DMS79 treated with DMSO at 0.1 percent for 48 hours (cell line): ENCODE results near the gene SDF4.

Experiments used
- DNase-seq: peaks from one replicate; lab custom pipeline; 2025; lab: John Stamatoyannopoulos, UW

The SDF4 gene

DNA sequence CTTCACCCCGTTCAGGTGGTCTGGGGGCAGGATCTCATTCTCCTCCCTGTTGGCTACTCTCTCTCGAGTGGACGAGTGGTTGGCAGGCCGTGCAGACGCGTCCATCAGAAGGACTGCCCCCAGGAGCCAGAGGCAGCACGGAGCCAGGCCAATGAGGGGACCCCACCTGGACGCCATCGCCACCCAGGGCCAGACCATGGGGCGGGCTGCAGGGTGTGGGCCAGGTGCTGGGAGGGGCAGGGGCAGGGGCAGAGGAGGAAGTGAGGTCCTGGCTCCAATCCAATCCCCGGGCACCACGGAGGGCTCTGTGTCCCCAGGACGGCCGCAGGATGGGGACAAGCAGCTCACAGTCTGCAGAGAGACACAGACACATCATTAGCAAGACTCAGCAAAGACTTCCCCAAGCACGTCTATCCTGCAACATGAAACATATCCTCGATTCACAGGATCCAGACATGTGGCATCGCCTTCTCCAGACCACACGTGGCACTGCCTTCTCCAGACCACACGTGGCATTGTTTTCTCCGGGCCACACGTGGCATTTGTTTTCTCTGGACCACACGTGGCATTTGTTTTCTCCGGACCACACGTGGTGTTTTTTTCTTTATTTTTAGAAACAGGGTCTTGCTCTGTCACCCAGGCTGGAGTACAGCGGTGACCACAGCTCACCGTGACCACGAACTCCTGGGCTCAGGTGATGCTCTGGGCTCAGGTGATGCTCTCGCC lies 3.0 kb downstream of the SDF4 start:
- no peak for DNase-seq

DNA sequence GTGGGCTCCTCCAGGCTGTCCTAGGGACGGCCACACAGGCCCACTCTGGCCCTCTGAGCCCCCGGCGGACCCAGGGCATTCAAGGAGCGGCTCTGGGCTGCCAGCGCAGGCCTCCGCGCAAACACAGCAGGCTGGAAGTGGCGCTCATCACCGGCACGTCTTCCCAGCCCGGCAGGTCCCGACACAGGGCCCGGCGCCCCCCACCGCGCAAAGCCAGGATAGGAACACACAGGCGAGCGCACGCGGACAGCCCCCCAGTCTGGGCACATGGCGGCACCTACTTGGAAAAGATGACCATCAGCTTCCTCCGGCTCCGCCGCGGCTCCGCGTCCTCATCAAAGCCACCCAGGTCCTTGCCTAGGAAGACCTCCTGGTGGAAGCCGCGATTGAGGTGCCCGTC lies 3.6 kb downstream of the SDF4 start:
- no peak for DNase-seq

DNA sequence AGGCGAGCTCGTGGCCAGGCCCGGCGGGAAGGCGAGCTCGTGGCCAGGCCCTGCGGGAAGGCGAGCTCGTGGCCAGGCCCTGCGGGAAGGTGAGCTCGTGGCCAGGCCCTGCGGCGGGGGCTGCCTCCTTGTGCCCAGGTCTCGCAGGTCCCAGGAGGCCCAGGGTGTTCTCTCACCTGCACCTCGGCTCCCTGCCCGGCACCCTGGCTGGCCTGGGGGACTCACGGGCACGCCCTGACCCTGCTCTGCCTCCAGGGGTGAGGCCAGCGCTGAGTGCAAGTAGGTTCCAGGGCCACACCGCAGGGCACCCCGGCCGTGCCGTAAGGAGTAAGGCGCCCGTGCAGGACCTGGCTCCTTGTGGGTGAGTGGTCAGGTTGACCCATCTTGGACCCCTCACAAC lies 4.4 kb downstream of the SDF4 start:
- DNase-seq, result no peak

DNA sequence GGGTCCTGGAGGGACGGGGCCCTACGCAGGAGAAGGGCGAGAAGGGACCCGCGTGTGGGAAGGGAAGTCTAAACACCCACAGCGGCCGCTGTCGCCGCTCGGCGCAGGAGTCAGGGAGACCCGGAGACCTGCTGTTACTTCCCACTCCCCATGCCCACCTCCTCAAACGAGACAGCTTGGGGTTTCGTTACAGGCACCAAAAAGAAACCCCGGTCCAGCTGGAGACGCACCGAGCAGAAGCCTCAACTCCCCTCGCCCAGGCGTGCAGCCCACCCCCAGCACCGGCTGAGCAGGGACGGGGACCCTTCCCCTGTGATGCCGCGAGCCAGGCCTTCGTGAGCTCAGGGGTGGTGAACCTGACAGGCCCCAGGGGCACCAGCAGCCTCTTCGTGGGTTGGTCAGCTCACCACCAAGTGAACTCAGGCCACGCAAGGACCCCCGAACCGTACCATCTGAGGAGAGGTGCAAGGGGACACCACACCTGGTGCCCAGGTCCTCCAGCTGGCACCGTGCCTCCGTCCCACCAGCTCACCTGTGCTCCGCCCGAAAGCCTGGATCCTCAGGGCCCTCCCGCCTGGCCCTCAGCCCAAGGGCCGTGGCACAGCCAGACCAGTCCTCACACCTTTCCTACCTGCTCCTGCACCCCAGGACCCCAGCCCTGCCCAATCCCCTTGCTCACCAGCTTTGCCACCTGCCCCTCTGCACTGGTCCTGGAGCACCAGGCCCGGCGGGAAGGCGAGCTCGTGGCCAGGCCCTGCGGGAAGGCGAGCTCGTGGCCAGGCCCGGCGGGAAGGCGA lies 5.0 kb downstream of the SDF4 start:
- no peak for DNase-seq

DNA sequence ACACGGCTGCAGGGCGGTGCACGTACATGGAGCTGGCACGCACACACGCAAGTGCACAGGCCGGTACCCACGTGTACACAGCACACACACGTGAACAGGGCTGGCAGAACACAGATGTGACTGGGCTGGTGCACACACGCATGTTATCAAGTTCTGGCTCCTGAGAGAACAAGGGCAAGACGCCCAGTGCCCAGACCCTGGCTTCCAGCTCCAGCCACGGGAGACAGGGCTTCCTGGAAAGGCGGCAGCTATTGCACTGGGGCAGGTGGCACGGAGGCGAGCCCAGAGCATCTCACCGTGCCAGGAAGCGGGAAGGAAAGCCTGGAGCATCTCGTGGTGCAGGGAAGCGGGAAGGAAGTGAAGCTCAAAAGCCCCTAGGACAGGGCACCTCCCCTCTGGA lies 5.9 kb downstream of the SDF4 start:
- DNase-seq, result no peak

DNA sequence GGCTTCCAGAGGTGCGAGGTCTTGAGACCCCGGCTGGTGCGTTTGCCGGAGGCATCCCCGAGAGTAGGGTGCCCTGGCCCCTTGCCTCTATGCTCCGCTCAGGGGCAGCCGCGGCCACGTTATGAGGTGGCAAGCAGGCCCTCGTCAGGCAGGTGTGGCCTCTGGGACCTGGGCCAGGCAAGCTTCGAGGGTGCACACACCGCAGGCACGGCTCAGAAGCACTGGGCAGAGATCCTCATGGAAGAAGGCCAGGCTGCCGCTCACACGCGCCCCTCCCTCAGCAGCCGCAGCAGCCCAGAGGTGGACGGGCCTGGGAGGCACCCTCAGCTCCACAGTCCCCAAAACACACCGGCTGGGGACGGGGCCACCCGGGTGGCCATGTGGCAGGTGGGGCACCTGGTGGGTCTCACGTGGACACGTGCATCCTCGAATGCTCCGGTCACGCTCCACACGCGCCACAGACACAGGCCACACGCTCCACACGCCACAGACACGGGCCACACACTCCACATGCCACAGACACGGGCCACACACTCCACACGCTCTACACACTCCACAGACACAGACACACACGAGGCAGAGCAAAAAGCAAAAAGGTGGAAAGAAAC lies 6.5 kb downstream of the SDF4 start:
- DNase-seq, result peak; percentile 34

DNA sequence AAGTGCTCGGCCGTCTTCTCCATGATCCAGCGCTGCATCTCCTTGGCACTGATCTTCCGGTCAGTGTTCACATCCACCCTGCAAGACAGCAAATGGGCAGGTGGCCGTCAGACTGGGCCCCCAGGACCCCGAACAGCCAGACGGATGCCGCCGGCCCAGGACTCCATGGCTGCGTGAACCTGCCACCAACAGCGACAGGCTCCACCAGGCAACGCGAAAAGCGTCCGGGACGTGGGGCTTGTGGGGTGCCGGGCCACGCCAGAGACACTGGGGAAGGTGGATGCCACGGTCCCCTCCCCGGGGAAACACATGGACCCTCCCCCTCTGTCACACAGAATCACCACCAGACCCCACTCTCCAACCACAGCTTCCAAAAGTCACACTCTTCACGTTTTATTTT lies 7.9 kb downstream of the SDF4 start:
- DNase-seq, result no peak

DNA sequence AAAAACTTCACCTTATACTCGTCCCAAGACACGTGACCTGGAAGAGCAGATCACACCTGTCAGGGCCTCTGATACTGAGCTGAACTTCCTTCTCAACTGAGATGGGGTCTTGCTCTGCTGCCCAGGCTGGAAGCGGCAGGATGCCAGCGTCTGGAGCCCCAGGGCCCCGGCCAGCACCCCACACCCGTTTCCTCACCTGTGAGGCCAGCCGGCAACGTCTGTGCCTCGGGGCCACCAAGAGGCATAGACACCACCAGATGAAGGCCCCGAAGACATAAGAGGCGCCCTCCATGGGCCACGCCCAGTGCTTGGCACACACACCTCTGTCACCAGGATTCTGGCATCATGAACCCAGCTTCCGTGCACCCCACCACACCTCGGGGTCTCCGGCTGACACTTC lies 8.5 kb downstream of the SDF4 start:
- no peak for DNase-seq

DNA sequence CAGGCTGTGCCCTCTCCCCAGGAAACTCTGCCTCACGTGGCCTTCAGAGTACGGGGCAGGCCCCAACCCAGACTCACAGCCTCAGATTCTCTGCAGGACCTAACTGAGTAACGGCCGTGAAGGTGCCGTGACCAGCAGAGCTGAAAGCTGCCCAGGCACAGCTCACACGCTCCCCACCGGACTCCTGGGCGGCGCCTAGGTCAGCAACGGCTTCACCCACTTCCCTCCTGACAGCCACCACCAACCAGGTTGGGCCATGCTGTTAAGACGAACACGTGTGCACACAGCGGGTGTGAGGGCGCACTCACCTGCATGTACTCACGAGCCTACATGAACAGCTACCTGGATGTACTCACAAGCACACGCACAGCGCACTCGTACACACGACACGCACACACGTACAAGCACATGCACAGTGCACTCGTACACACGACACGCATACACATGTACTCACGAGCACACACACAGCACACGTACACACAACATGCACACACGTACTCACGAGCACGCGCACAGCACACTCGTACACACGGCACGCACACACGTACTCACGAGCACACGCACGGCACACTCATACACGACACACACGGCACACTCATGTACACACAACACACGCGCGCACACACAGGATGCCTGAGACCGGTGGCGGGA lies 9.1 kb downstream of the SDF4 start:
- no peak for DNase-seq

DNA sequence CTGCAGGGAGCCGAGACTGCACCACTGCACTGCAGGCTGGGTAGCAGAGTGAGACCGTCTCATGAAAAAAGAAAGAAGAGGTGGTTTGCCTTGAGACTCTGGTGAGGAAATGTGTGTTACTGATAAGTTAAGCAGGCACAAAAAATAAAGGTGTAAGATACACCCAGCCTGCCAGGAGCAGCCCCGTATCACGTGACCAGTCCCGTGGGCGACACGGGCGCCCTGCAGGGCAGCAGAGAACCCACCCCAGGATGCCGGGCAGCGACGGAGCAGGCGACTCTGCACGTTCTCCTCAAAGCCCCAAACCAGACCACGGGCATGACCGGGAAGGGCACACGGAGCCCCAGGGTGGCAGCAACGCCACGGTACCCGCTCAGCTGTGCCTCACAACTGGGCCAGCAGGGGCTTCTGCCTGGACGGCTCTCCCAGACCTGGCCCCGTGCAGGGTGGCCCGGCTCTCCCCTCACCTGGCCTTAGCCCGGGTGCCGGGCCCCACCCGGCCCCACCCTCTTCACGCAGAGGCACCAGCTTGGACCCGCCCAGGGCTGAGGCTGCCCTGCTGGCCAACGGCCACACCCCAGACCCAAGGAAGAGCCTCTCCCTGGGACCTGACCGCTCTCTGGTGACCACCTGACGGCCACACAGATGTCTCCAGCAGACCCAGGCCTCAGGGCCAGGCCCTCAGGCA lies 9.8 kb downstream of the SDF4 start:
- DNase-seq, result no peak

DNA sequence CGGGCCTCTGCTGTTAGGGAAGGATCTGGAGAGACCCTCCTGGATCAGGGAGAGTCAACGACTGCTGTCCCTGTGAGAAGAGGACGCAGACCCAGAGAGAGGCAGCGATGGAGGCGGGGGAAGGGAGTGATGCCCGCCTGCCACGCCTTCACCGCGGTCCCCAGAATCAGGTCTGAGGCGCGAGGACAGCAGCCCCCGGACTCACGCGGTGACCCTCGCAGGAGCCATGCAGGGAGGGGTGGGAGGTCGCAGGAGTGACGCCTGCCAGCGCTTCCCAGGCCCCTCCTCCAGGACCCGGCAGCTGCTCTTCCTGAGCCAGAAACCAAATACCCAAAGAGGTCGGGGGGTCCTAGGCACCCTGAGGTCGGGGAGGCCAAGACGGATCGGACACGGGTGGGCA lies 11.6 kb downstream of the SDF4 start:
- DNase-seq, result no peak

DNA sequence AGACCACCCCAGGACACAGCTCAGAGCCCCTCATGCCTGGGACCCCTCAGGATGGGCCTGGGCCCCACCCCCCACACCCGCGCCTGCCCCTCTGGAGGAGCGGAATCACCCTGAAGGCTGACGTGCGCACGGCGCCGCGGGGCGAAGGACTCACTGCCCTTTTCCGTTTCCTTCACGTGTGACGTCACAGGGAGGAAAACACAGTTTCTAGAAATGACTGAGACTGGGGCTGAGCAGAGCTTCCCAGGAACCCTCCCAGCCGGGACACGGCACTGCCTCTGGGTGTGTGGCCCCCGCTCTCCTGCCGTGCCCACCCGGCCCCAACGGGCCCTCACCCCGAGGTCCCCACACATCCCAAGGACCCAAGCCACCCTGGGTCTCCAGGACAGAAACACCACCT lies 12.5 kb downstream of the SDF4 start:
- DNase-seq, result no peak

DNA sequence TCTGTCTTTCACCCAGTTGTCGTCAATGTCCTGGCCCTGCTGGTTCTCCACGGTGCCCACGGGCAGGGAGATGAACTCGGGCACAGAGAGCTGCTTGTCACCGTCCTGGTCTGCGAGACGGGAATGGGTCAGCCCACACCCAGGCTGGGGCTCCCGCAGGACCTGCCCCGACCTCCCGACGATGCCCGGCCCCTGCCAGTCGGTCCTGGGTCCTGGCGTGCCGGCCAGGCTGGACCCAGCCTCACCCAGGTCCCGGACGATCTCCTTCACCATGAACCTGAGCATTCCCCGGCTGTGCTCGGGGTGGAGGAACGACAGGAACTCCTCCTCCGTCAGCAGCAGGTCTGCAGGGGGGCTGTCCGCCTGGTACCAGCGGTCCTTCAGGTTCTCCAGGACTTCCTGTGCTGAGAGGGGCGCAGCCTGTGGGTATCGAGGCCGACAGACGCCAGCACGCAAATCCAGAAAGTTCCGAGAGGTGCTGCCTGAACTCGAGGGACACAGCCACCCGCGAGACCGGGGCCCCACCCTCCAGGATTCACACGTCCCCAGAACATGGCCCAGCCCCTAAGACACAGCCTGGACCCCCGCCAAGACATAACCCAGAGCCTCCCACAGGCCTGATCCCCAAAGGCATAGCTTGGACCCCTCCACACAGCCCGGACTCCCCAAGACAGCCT lies 13.1 kb downstream of the SDF4 start:
- no peak for DNase-seq

DNA sequence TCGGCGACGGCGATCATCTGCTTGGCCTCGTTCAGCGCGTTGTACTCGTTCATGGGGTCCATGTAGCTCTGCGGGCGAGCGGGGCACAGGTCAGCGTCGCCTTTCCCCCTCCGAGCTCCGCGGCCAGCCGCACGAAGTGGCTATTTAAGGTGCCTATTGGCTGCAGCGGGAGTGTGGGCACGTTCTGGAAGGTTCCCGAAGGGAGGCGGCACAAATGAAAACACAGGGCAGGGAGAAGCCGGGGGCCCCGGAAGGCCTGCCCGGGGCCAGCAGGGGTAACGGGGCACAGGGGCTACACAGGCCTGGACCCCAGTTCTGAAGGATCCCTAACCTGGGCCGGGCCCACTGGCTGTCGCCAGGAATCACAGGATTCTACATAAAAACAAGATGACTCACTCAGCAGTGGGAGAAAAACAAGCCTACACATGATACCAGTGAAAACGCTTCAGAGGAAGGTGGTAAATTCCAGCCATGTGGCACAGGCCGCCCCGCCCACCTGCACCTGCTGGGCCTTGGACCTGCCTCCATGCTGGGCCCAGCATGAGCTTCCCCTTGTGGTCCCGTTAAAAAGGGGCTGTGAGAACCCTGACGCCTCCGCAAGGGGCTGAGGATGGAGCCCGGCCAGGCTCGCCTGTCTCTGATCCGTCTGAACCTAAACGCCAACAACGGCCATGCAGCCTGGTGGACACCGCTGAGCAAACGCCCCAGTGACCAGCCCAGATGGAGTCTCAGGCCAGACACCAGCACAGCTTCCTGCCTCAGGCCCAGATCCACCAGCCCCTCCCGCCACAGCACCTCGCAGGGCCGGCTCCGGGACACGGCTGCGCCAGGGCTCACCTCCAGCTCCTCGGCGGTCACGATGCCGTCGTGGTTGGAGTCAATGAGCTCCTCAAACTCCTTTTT lies 13.9 kb downstream of the SDF4 start:
- DNase-seq, result no peak

DNA sequence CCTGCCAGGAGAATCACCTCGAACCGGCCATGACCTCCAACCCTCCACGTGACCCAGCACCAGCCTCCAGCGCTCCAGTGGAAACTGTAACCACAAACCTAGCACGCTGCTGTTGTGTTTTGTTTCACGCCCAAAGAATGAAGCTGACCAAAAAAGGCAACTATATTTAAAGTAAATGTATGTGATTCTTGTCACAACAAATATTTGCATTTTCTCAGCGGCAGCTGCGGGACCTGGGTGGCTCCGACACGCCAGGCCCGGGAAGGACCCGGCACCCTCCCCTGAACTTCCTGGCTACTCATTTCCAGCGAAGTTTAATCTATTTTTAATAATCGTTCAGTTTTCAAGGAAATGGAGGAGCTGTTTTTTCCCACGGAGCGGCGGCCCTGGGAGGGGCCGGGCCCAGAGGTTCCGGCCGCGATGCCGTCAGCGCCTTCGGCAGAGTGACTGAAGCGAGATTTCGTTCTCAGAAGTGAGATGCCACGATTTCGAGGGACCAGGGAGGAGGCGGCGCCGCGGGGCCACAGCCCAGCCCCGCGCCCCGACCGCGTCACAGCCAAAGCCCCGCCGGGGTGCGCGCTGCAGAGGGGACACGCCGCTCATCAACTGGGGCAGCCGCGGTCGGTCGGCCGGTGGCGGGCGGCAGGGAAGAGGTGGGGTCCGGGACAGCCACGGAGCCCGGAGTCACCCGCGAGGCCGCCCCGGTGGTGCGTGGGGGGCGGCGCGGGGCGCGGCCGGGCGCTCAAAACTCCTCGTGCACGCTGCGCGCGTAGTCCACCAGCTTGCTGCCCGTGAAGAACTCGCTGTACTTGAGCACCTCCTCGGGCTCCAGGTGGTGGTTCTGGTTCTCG lies 14.8 kb downstream of the SDF4 start:
- no peak for DNase-seq

DNA sequence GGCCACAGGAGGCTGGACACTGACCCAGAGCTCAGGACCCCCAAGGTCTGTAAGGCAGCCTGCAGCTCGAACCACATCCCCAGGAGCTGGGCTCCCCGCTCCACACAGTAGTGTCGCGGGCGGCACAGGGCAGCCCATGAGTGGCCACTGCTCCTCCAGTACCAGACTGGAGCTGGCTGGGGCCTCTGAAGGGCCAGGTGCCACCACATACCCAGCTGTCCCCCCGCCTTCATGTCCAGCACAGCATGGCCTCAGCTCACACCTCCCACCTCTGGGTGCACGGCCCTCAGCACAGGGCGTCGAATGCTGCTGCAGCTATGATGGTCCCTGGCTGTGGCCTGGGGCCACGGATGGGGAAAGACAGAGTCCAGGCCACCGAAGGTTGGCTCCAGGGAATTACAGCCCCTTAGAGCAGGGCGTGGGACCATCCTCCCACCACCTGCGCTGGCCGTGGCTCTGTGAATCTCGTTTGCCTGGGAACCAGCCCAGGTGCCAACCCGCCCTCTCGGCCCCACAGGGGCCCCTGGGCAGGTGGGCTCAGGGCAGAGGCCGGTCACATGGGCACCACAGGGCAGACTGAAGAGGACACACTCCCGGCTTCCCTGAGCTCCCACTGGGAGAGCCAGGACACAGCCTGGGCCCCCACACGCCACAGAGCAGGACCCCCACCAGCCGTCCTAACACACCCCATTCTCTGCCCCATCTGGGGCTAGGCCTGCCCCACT lies 15.8 kb downstream of the SDF4 start:
- no peak for DNase-seq

DNA sequence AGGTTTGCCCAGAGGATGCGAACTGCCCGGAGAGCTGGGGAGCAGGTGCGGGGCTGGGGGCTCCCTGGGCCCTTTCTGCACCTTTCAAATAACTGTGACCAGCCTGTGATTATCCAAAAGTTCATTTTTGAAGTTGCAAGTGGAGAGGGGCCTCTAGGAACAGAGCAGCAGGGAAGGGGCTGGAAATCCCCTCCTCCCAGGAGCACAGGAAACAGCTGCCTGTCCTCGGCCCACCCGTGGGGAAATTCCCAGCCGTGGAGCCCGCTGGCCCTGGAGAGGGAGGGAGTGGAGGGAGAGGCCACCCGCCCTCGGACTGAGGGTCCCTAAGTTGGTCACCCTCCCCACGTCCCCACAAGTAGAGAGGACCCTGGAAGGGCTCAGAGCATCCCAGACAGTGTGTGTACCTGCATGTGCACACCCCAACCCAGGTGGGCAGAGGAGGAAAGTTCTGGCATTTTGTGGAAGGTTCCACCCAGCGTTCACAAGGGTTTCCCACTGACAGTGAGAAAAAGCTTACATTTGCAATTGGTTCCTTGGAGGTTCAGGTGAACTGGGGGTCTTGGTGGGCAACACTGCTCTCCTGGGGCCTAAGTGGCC lies 16.6 kb downstream of the SDF4 start:
- DNase-seq, result no peak
